Stimulated activated naive CD8-positive, alpha-beta T cell treated with anti-CD3 and anti-CD28 coated beads, Interleukin-15, amount 100 ng/mL, for 72 hours (primary cell): ENCODE data around the gene KRT79.
"Not testable (repeated sequence)": the region's sequence is repeated elsewhere in the genome, so short reads cannot be mapped to it uniquely, and the experiment has no call there.

Experiments used
- ATAC-seq: fragments of 150-1000 bp; cut with Tn5 transposase; 2 replicates; pipeline ENCODE4 v1.10.0; 2021; ENCODE audit warnings: mild to moderate bottlenecking, moderate library complexity
- DNase-seq, 2 donors: peaks; one replicate each; pipeline ENCODE4 v3.0.0; 2021 to 2022
- H3K27ac Mint-ChIP-seq, 2 donors: one replicate each; pipeline ENCODE4 v1.8.0; 2022; ENCODE audit warnings: mild to moderate bottlenecking in 2 of 2, mixed read lengths in 2 of 2, moderate library complexity in 2 of 2
- H3K27me3 Mint-ChIP-seq: one replicate; pipeline ENCODE4 v1.8.0; 2022; ENCODE audit warnings: mixed read lengths
- H3K4me1 Mint-ChIP-seq: one replicate; pipeline ENCODE4 v1.8.0; 2022; ENCODE audit warnings: mild to moderate bottlenecking, mixed read lengths
- H3K4me3 Mint-ChIP-seq, 2 donors: one replicate each; pipeline ENCODE4 v1.8.0; 2022; ENCODE audit warnings: mild to moderate bottlenecking in 2 of 2, mixed read lengths in 2 of 2, moderate library complexity in 1 of 2
- H3K9me3 Mint-ChIP-seq, 2 donors: one replicate each; pipeline ENCODE4 v1.8.0; 2022; ENCODE audit warnings: mixed read lengths in 2 of 2

The KRT79 gene

DNA sequence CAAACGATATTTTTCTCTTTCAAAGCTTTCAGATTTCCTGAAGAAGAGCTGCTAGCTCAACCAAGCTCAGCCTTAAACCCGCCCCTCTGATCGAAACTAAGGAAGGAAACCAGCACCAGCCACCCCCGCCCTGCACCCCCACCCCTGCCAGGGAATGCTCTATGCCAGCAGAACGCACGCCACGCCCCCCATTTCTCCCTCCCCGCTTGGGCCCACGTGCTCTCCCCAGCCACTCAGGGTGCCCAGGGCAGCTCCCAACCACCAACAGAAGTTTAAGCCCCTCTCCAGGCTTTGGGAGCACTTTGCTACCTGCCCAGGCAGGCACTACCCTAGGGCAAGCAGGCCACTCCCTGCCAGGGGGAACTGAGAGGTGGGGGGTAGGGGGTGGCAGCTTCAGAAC lies 33.5 kb upstream of the KRT79 start:
- Mint-ChIP-seq H3K27ac (no peak overlapping the region), H3K4me1 (peaks cover 27% of the 10 kb centered on the region), H3K4me3 (peak overlapping the region in 1 of 2 donors; percentile 11), H3K27me3 (no peaks in the 10 kb centered on the region), H3K9me3 (no peaks in the 10 kb centered on the region)
- ATAC-seq (no peak), DNase-seq (no peak)

DNA sequence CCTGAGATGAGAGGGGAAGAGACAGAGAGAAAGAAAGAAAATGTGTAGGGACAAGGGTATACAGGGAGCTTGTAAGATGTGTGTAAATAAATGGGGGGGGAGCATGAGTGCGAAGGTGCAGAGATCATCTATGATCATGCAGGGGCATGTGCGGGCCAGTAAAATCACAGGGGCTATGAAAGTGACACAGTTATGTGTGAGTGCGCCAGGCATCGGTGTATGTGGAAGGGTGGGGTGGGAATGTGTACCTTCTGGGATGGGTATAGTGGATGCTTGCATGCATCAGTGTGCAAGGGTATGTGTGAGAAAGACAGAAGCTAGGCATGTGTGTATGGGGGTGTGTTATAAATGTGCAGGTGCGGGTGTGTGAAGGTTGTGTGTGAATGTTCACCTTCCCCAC lies 33.0 kb upstream of the KRT79 start:
- Mint-ChIP-seq H3K4me3 (no peak overlapping the region), H3K9me3 (no peaks in the 10 kb centered on the region), H3K27ac (no peak overlapping the region), H3K4me1 (peaks cover 27% of the 10 kb centered on the region), H3K27me3 (no peaks in the 10 kb centered on the region)
- DNase-seq: no peak
- no peak for ATAC-seq

DNA sequence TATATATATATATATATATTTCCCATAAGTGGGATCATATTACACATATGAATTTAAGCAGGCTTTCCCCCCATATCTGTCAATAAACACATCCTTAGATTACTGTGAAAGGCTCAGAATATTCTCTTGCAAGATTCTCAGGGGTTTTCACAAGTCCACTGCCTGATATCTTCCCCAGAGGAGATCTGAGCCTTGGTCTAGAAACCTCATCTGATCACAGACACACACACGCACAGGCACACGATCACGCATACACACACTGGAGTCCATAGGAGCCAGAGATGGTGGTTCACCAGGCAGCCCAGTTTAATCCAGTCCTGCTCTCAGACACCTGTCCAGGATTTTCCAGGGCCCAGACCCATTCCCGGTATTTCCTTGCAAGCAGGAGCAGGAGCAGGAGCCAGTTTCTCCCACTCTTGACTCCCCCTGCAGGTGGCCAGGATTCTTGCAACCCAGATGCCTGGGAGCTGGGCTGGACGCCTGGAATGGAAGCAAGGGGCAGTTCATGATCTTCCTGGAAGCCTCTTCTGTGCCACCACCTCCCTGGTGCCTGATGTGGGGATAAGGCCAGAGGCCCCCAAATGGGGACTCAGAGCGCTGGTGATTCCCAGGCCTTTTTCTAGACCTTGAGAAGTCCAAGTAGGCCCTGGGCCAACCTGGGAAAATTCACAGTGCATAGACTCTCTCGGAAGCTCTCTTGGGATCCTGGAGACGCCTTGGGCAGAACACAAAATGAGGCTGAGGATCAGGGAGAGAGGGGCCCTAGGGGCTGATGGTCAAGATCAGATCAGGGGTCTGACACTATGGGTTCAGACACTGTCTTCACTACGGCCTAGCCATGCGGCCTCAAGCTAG lies 31.2 kb upstream of the KRT79 start:
- DNase-seq: peak; percentile 19 to 24
- no peaks in the 10 kb centered on the region for H3K9me3 Mint-ChIP-seq
- H3K4me1 Mint-ChIP-seq: peaks cover 21% of the 10 kb centered on the region
- no peak overlapping the region for H3K27ac Mint-ChIP-seq
- no peaks in the 10 kb centered on the region for H3K27me3 Mint-ChIP-seq
- ATAC-seq: no peak
- no peak overlapping the region for H3K4me3 Mint-ChIP-seq

DNA sequence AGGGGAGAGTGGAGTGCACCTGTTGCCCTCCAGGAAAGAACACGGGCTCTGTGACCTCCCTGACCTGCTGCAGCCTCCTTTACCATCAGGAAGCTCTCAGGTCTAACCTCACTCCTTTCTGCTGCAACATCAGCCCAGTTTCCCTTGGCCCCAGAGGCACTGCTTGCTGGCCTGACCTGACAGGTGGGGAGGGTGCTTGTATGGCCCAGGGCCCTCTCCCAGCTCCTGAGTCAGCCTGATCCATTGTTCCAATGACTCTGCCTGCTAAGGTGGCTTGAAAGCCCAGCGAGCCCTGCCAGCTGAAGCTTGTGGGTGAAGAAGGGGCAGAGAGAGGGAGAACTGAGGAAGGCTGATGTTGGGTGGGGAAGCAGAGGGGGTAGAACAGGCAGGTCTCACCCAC lies 27.9 kb upstream of the KRT79 start:
- H3K4me3 Mint-ChIP-seq: no peak overlapping the region
- H3K4me1 Mint-ChIP-seq: peaks cover 4% of the 10 kb centered on the region
- ATAC-seq (no peak), DNase-seq (no peak)
- no peaks in the 10 kb centered on the region for H3K9me3 Mint-ChIP-seq
- H3K27ac Mint-ChIP-seq: no peak overlapping the region
- H3K27me3 Mint-ChIP-seq: no peaks in the 10 kb centered on the region

DNA sequence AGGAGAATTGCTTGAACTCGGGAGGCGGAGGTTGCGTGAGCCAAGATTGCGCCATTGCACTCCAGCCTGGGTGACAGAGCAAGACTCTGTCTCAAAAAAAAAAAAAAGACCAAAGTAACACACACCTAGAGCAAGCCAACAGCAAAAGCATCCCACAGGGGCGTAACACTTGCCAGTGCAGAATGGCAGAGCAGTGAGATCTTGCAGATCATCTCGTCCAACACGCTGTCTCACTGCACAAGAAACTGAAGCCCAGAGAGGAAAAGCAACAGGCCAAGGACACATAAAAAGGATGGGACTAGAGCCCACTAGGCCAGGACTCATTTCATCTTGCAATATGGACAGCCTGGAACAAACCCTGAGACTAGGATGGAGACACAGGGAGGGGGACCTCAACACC lies 27.4 kb upstream of the KRT79 start:
- Mint-ChIP-seq H3K9me3 (no peaks in the 10 kb centered on the region), H3K4me1 (no peaks in the 10 kb centered on the region), H3K27ac (no peak overlapping the region), H3K4me3 (no peak overlapping the region), H3K27me3 (no peaks in the 10 kb centered on the region)
- DNase-seq (no peak), ATAC-seq (no peak)

DNA sequence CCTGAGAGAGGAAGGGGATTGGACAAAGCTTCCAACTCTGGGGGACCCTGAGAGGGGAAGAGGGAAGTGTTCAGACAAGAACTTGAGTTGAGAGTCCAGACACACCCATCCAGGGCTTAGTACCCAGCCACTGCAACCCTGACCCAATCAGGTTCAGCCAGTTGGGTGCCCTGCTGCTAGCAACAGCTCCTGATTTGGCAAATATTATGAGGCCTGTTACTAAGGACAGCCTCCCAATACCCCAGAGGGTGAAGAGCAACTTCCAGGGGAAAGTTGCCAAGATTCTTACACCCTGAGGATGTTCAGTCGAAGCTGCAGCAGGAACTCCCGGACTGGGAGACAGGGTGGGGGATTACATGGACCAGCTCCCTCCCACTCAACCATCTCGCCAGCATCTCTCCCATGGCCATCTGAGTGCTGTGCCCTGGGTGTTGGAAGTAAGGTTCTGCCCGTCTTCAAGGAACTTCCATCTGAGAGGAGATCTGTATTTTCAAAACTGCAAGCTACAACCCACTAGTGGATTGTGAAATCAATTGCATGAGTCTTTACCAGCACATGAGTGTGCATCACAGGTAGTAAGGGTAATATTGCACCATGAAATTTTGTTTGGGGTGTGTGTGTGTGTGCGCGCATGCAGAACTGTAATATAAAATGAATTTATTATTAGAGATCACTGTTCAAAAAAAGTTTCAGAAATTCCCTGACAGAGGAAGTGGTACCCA lies 26.2 kb upstream of the KRT79 start:
- H3K4me1 Mint-ChIP-seq: no peaks in the 10 kb centered on the region
- DNase-seq (no peak), ATAC-seq (no peak)
- H3K27ac Mint-ChIP-seq: no peak overlapping the region
- no peak overlapping the region for H3K4me3 Mint-ChIP-seq
- H3K9me3 Mint-ChIP-seq: no peaks in the 10 kb centered on the region
- no peaks in the 10 kb centered on the region for H3K27me3 Mint-ChIP-seq

DNA sequence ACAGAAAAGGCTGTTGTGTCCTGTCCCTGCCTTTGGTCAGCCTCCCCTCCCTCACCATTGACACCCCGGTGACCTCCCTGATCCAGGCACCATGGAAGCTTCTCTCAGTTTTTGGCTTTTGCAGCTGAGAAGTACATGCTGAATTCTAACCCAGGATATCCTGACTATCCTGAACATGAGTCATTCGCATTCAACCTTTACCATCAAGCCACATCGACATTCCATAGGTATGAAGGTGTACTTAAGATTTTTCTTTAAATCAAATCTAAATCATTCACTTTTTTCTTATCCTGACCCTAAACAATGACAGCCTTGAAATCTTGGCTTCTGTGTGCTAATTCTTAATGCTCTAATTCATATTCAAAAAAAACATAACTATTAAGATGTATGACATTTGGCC lies 23.4 kb upstream of the KRT79 start:
- no peak for DNase-seq
- Mint-ChIP-seq H3K4me1 (no peaks in the 10 kb centered on the region), H3K27me3 (no peaks in the 10 kb centered on the region), H3K4me3 (no peak overlapping the region), H3K9me3 (no peaks in the 10 kb centered on the region), H3K27ac (no peak overlapping the region)
- ATAC-seq: no peak

DNA sequence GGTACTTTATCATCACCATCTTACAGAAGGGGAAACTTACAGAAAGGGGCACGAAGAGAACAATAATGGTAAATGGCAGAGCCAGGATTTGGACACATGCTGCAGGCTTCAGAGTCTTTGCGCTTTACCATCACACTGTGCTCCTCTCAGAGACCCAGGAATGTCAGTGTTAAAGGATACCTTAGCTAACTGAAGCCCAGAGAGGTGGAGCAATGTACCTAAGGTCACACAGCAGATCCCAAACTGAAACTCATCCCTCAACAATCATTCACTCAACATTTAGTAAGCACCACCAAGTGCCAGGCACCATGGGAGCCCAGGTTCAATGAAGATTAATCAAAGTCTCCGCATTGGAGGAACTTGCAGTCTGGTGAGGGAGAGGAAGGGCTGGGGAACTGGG lies 22.7 kb upstream of the KRT79 start:
- Mint-ChIP-seq H3K27ac (no peak overlapping the region), H3K4me1 (no peaks in the 10 kb centered on the region), H3K9me3 (no peaks in the 10 kb centered on the region), H3K4me3 (no peak overlapping the region), H3K27me3 (no peaks in the 10 kb centered on the region)
- DNase-seq (no peak), ATAC-seq (no peak)

DNA sequence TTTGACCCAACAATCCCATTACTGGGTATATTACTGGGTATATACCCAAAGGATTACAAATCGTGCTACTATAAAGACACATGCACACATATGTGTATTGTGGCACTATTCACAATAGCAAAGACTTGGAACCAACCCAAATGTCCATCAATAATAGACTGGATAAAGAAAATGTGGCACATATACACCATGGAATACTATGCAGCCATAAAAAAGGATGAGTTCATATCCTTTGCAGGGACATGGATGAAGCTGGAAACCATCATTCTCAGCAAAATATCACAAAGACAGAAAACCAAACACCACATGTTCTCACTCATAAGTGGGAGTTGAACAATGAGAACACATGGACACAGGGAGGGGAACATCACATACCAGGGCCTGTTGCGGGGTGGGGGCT lies 22.0 kb upstream of the KRT79 start:
- H3K27me3 Mint-ChIP-seq, H3K4me1 Mint-ChIP-seq, H3K27ac Mint-ChIP-seq, DNase-seq, ATAC-seq, H3K4me3 Mint-ChIP-seq, H3K9me3 Mint-ChIP-seq: not testable (repeated sequence)

DNA sequence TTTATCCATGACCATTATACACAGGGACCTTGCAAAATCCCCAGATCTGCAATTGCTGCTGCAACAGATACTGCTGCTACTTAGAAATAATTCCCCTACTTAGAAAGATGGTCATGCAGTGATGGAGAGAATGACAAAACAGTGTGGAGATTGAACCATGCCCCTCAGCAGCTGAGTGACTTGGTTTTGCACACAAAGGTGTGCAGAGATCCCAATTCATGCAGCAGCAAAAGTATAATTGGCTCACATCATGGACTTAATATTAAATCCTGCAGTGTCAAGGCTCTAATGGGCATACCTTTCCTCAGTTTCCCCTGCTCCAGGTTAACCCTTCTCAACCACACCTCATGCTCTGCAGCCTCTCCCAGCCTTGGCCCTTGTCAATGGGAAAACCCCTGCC lies 17.7 kb upstream of the KRT79 start:
- Mint-ChIP-seq H3K9me3 (no peaks in the 10 kb centered on the region), H3K27ac (no peak overlapping the region), H3K4me1 (peaks cover 5% of the 10 kb centered on the region), H3K27me3 (no peaks in the 10 kb centered on the region), H3K4me3 (no peak overlapping the region)
- ATAC-seq: no peak
- DNase-seq: no peak

DNA sequence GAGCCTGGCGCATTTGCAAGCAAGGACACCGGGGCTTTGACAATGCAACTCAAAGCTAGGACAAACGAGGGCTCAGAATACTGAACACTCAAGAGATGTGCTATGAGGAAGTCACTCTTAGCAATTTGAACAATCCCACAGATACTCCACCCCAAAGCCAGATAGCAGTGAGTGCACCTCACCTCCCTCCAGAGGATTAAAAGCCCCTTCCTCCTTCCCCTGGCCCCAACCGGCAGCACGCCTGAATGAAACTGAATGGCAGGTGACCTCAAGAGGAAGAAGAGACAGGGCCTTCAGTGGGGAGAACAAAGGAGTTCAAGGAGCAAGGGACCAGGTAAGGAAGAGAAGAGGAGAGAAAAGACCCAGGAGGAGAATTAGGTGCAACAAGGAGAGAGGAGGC lies 16.6 kb upstream of the KRT79 start:
- Mint-ChIP-seq H3K9me3 (no peaks in the 10 kb centered on the region), H3K27ac (no peak overlapping the region), H3K4me3 (no peak overlapping the region), H3K4me1 (peaks cover 5% of the 10 kb centered on the region), H3K27me3 (no peaks in the 10 kb centered on the region)
- DNase-seq: no peak
- ATAC-seq: no peak

DNA sequence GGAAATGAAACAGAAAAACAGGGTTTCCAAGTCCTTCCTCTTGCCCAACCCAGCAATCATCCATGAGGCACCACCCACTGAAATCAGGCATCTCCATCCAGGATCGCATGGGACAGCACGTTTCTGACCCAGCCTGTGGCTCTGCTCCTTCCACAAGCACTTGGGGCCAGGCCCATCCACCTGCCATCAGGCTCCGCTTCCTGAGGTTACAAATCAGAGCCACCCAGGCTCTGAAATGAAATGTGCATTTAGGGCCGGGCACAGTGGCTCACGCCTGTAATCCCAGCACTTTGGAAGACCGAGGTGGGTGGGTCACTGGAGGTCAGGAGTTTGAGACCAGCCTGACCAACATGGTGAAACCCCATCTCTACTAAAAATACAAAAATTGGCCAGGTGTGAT lies 15.4 kb upstream of the KRT79 start:
- H3K4me1 Mint-ChIP-seq: peaks cover 5% of the 10 kb centered on the region
- no peak overlapping the region for H3K4me3 Mint-ChIP-seq
- DNase-seq: no peak
- ATAC-seq: no peak
- no peaks in the 10 kb centered on the region for H3K9me3 Mint-ChIP-seq
- H3K27ac Mint-ChIP-seq: no peak overlapping the region
- H3K27me3 Mint-ChIP-seq: no peaks in the 10 kb centered on the region

DNA sequence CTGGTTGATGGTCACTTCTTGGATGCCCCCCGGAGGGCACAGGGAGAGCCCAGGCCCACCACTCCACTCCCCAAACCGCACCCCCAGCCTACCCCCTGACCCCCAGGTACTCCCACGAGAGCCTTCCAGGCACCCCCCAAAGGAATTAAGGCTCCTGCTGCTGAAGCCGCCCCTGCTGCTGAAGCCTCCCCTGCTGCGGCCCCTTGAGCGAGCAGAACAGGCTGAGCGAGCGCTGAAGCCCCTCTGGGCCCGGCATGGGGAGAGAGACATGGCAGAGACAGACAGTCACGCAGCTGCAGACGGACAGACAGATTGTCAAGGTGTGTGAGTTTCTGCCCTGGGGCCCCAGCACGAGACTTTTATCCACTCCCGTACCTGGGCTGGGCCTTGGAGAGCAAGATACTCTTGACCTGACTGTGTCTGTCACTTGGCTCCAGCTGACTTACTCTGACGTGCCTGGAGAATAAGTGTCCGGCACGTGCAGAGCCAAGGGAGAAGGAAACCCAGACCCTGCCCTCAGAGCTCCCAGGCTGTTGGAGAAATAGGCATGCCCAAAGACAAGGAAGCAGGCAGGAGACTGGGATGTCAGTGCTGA lies 14.6 kb upstream of the KRT79 start, which contains the start of gene KRT78:
TSS of gene KRT78 (minus strand) at position 334 of the 595 bp plus-strand sequence. CDS start at position 270, 64 bp downstream.
- no peaks in the 10 kb centered on the region for H3K9me3 Mint-ChIP-seq
- H3K27ac Mint-ChIP-seq: peak within 1 kb of the TSS; percentile 14 to 74
- no peak within 1 kb of the TSS for H3K4me3 Mint-ChIP-seq
- DNase-seq: no peak
- no peak for ATAC-seq
- H3K27me3 Mint-ChIP-seq: no peaks in the 10 kb centered on the region
- H3K4me1 Mint-ChIP-seq: peaks cover 5% of the 10 kb centered on the region

DNA sequence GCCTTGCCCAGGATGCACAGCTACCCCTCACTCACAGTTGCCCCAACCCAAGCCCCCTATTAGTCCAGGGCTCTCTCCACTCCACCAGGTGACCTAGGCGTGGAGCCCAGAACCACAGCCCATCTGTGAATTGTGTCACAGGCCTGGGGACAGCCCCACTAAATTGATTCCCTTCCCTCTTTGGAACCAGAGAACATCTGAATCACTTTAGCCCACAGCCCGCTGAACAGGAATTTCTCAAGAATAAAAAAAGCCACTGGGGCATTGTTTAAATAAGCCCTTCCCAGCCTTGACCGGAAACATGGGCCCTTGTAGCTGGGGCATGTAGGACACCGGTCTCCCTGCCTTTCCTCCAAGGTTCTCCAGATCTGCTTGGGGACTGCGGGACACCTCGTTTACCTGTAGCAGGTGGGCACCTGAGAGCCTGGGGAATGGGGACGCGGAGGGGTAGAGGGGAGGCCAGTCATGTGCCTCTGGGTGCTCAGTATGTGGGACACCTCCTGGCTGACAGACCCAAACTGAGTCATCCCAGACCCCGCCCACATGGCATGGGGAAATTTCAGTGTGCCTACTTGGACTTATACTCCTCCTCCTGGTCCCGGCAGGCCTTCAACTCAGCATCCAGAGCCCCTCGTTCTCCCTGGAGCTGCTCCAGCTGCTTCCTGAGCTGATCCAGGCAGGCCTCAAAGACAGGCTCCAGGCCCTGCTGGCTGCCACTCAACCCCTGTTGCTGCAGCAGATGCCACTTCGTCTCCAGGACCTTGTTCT lies 13.4 kb upstream of the KRT79 start:
- DNase-seq: no peak
- no peak for ATAC-seq
- no peaks in the 10 kb centered on the region for H3K9me3 Mint-ChIP-seq
- H3K27me3 Mint-ChIP-seq: no peaks in the 10 kb centered on the region
- H3K4me1 Mint-ChIP-seq: peaks cover 9% of the 10 kb centered on the region
- H3K4me3 Mint-ChIP-seq: no peak overlapping the region
- no peak overlapping the region for H3K27ac Mint-ChIP-seq

DNA sequence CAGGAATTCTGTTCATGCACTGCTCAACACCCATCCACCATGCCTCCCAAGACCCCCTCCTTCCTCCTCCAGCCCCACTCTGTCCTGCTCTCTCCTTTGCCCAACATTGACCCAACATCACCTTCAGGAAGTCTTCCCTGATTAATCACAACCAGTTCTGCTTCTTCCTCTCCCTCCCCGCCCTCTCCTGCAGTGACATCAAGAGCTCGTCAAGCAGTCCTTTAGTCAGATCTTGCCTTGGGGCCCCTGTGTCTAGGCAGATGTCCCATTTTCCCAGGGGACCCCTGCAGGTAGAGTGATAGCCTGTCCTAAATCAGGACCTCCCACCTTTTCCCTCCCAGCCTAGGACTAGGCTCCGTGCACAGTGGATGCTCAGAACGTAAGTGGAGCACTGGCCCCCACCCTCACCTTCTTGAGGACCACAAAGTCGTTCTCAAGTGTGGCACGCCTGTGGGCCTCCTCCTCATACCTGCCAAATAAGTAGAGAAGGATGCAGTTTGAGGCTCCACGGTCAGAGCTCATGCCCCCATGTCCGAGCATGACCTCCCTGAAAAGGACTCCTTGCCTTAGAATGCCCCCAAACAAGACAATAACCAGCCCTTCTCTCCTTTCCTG lies 12.4 kb upstream of the KRT79 start:
- Mint-ChIP-seq H3K4me1 (peaks cover 14% of the 10 kb centered on the region), H3K27ac (no peak overlapping the region), H3K27me3 (no peaks in the 10 kb centered on the region), H3K4me3 (no peak overlapping the region), H3K9me3 (no peaks in the 10 kb centered on the region)
- DNase-seq (no peak), ATAC-seq (no peak)
